Measurements from ENCODE around the gene SLC22A5.

GRCh38 chr5:132419502-132420468 lies 50.3 kb downstream of the SLC22A5 start:
- TF ChIP-seq CTCF (conservative IDR thresholded peaks at IDR 0.05 in 1 of 2, IDR thresholded peaks at IDR 0.05 in 1 of 2; ENCODE audit: extremely low read depth in 1 of 2, insufficient read depth in 1 of 2, low read depth in 1 of 2, low read length in 2 of 2) (peak; percentile 45 to 82), EZH2 (IDR thresholded peaks at IDR 0.05; ENCODE audit: borderline replicate concordance, low read length) (no peak)
